A172 (cell line): ENCODE data around the gene HUS1. TPM values are rescaled to one million over a fixed set of nuclear protein-coding genes. Genes with fewer than 3 reads are reported as not detected.
"Not testable (repeated sequence)": the region's sequence is repeated elsewhere in the genome, so short reads cannot be mapped to it uniquely, and the experiment has no call there.

Experiments
- DNase-seq: peaks from one replicate; pipeline ENCODE4 v3.0.0-alpha.2; 2015; ENCODE audit warnings: low spot score
- total RNA-seq: library from RNA; depleted of rRNA; stranded (reverse); fragments of >200 nt; shearing (Covaris generic); gene quantifications from 2 replicates; pipeline ENCODE4 v1.2.3, GENCODE V29; 2014; rRNA removed

HUS1 gene
- 50.0 and 67.9 TPM in 2 replicates for total RNA-seq

DNA sequence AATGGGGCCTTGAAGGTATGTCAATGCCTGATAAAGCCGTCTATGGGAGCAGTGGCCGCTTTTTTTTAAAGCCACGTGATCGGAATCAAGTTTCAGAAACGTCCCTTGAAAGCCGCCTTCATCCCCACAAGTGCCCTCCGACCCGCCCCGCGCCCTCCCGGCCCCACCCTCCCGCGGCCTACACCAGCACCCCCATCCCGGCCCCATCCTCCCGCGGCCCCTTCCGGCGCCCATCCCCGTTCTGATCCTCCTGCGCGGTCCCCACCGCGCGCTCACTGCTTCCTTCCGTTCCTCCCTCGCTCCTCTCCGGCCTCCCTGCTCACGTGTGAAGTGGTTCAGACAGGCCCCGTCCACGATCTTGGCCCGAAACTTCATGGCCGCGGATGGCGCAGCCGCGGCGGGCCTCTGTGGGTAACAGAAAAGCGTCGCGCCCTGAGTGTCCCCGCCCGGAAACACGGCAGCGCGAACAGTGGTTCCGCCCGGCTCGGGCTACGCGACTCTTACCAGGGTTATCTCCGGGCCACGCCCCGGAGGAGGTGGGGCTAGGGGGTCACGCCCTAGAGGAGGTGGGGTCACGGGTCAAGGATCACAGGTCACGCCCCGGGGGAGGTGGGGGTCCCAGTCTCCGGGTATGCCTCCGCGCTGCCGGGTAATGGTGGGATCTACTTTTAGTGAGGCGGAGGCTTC is at the start of gene HUS1:
TSS of gene HUS1 (minus strand) at position 471 of the 687 bp plus-strand sequence. CDS start at position 375, 96 bp downstream.
- DNase-seq: peak; percentile 87

DNA sequence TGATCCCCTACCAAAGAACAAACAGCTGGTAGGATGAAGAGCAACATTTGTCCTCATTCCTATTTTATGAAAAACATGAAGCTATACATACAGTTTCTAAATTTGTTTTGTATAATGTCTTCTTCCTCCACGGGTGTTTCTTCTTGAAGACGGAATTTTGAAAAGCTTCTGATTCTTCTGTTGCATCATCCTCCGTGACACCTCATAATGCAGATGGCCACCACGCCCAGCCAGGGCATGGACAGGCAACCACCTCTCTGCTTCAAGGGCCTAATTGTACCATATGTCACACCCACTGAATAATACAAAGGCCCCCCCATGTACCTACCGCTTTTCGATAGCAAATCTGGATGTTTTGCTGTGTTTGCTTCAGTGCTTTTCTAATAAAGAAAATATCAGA is 49.5 kb upstream of the HUS1 start, which contains the start of gene SUN3:
TSS of gene SUN3 (minus strand) at position 170 of the 400 bp plus-strand sequence. CDS start at position 1, 169 bp downstream.
- no peak for DNase-seq

DNA sequence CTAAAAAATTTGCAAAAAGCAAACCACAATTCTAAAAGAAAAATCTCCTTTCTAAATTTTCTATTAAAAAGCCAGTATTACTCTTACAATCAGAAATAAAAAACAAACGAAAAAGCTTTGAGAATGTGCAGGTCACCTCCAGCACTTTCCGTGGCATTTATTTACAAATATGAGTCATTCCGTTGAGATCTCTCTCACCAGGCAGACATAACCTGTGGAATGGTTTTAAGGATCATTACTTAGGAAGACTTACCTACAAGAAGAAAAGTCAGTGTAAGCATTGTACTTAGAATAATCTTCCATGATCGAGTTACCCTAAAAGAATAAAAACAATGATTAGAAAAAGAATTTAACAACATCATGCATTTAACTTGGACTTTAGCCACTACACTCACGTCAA is 46.2 kb upstream of the HUS1 start:
- no peak for DNase-seq

DNA sequence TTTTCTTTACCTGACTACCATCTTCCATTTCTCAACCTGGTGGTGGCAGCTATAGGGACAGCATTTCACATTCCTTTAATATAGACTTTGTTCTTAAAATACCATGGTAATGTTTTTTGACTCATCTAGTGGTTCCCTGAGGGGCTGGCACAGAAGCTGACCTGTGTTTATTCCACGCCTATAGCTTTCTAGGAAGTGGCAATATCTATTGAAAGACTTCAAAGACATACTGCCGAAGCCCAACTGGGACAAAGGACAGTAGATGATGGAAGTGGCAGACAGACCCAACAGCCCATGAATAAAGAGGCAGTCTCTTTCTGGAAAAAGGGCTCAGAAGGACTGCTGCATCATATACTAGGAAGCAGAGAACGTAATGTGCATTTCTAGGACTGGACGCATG is 38.3 kb upstream of the HUS1 start:
- no peak for DNase-seq

DNA sequence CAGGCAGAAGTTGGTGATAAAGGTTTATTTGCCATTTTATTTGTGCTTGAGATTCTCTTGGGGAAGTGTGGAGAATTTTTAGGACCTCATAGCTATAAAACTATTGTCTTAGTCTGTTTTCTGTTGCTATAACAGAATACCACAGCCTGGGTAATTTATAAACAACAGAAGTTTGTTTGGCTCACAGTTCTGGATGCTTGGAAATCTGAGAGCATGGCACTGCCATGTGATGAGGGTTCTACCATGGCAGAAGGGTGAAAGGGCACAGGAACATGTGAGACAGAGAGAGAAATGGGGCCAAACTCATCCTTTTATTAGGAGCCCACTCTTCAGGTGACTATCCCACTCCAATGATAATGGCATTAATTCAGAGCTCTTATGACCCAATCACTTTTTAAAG is 37.2 kb upstream of the HUS1 start:
- no peak for DNase-seq

DNA sequence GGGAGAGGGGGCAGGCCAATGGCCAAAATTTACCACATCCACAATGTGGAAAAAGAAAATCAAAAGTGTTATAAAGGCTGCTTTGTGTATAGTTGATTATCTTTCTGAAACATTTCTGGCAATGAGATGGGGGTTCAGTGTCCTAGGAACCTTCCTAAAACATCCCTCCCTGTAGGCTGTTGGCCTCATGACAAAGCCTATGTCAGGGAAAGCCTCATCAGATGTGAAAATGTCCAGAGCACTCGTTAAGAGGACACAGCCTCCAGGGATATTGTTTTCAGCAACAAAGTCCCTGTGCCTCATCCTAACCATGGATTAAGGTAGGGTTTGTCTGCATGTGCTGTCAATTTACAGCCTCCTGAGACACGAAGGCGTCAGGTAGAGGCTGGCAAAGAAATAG is 32.5 kb upstream of the HUS1 start:
- no peak for DNase-seq

DNA sequence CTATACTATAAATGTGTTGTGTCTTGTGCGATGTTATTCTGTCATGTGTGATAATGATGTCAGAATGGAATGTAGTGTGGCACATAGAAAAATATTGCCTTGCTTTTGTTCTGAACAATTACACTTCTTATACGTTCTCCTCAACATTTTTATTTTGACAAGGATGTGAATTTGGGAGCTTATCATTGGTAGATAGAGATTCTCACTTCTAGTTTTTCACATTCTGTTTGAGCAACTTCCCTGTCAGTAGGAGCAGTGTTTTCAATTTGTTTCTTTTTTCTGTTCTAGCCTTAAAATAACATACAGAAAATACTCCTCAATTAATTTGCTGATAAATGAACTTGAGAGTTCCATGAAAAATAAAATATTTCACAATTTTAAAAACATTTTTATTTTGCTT is 31.9 kb upstream of the HUS1 start:
- no peak for DNase-seq

DNA sequence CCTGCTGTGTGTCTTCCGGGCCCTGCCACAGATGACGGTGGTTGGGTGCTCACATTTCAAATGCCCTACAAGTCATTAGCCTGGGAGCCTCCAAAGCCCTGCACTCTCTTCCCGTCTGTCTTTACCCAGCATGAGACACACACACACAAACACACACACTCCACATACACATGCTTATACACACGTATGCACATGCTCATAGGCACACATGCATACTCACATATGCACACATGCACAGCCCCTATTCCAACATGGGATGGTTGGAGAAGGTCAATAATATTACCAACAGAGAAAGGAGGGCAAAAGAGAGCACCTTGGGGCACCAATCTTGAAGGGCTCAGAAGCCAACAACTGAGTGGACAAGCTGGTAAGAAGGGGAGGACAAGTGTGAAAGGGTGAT is 30.5 kb upstream of the HUS1 start:
- no peak for DNase-seq

DNA sequence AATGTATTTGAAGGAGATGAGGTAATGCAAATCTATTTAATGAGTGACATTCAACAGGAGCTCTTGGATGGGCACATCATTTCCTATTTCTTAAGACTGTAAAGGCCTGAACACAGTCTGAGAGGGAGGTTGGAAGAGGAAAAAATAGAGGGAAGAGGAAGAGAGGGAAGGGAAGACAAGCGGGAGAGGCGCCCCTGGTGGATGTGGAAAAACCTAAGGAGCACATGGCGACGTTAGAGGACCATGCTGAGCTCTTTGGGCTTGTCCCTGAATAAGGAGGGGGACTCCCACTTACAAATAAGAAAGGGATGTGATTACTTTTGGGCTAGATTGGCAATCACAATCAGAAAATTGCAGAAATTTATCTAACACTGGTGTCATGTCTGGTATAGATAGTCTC is 29.8 kb upstream of the HUS1 start:
- DNase-seq: no peak

DNA sequence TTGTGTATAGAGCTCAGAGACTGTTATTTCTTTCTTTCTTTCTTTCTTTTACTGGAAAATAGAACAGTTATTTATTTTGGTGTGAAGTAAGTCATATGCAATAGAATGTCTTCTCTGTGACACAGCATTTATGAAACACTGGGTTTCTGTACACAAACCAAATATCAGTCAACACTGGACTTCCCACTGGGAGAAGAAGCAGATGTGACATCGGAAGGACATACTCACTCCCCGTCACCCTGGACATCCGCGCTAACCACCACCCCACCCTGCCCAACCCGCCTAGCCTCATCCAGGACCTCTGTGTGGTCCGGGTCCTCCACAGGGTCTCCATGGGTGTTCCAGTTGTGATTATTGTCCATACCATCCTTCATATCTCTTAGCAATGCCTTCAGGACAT is 27.5 kb upstream of the HUS1 start:
- no peak for DNase-seq

DNA sequence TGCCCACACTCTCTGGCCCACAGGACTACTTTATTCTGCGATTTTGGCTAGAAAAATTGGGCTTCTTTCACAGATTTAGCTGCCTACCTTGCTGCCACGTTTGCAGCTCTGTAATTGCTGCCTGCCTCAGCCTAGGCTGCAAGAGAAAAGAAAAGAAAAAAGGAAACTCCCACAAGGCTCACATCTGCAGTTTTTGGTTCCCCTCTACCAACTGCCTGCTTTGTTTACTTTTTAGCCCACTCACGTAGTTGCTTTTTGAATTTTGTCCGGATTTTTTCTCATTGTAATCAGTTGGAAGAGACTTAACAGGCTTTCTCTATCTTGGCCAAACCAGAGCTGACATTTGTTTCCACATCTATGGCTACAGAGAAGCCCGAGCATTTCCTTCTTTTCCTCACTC is 25.2 kb upstream of the HUS1 start:
- DNase-seq: no peak

DNA sequence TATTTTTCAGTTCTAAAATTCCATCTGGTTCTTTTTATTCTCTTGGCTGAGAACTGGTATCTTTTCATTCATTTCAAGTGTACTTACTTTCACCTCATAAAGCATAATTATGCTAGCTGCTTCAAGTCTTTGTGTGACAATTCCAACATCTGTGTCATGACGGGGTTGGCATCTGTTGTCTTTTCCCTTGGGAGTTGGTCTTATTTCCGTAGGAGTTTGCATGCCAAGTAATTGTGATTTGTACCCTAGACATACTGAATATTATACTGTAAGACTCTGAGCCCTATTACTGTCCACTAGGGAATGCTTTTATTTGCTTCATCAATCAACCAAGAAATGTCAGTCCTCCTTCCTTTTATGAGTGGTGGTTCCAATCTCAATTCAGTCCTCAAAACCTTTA is 24.6 kb upstream of the HUS1 start:
- no peak for DNase-seq

DNA sequence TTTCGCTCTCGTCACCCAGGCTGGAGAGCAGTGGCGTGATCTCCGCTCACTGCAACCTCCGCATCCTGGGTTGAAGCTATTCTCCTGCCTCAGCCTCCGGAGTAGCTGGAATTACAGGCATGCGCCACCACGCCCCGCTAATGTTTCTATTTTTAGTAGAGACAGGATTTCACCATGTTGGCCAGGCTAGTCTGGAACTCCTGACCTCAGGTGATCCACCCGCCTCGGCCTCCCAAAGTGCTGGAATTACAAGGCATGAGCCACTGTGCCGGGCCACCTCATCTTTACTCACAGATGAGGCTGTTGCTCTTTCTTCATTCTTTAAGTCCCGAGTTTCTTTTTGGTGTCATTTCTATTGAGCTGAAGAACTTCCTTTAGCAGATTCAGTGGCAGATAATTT is 20.7 kb upstream of the HUS1 start:
- DNase-seq: peak; percentile 78

DNA sequence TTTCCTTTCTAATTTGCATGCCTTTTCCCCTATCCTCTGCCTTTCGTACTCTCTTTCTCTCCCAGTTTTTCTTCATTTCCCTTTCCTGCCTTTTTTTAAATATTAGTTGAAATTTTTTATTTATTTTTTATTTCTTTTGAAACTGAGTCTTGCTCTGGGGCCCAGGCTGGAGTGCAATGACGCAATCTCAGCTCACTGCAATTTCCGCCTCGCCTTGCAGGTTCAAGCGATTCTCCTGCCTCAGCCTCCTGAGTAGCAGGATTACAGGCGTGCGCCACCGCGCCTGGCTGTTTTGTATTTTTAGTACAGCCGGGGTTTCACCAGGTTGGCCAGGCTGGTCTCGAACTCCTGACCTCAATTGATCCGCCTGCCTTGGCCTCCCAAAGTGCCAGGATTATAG is 20.0 kb upstream of the HUS1 start:
- no peak for DNase-seq

DNA sequence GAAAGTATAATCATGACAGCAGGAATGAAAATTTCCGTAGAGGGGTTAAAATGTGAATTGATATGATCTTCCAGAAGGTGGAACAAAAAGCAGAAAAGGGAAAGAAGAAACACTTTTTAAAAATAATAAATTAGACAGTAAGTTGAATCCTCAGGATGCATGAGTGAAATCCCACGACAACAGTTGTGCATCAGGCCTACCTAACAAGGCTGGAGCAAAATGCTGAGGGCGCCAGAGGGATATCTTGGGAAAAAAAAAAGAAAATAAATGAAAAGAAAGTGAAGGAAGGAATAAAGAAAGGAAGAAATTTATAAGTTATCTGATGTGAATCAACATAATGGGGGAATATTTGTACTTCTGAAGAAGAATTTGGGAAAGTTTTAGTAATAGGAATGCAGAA is 13.0 kb upstream of the HUS1 start:
- DNase-seq: peak; percentile 23

DNA sequence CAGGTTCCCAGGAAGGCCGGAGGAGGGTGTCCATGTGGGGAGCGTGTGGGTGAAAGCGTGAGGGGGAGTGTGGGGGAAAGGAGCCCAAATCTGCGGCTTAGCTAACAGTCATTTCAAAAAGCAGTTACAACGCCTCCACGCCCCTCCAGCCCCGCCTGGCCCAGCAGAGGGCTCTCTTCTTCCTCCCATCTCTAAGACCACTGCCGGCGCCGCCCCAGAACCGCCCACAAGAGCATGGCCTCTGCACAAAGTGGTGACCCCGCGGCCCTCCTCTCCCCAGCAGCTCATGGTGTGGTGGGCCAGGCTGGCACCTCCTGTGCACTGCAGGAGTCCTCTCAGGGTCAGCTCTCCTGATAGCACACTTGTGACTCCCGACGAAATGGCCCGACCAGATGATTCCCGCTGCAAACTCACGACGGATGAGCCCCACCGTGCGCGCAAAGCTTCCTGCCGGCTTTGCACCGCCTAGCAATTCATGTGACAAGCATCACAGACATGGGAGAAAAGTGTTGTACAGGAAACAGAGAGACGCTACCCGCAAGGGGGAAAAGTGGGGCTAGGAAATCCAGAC is 12.4 kb upstream of the HUS1 start:
- DNase-seq: peak; percentile 85

DNA sequence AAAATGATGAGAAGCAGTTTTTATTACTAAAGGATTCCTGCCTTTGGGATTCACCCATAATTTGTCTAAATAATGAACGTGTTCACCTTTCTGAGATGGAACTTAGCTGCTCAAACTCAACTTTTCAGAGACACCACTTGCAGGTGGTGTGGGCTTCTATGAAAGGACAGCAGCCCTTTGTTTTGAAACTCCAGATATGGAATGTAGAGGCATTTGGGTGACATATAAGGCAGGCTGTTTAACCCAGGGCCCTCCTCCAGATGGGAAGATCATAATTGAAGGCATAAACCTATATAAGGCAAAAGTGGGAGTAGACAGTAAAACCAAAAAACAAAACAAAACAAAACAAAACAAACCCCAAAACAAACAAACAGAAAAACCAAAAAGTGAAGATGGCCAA is 11.9 kb upstream of the HUS1 start:
- DNase-seq: no peak

DNA sequence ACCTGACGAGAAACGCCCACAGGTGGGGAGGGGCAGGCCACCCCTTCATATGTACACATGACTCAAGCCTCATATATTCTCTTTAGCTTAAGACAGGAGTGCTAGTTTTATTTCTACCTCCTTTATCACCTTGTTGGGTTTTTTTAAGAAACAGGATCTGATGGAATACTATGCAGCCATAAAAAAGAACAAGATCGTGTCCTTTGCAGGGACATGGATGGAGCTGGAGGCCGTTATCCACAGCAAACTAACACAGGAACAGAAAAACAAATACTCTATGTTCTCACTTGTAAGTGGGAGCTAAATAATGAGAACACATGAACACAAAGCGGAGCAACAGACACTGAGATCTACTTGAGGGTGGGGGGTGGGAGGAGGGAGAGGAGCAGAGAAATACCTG is 11.2 kb upstream of the HUS1 start:
- no peak for DNase-seq

DNA sequence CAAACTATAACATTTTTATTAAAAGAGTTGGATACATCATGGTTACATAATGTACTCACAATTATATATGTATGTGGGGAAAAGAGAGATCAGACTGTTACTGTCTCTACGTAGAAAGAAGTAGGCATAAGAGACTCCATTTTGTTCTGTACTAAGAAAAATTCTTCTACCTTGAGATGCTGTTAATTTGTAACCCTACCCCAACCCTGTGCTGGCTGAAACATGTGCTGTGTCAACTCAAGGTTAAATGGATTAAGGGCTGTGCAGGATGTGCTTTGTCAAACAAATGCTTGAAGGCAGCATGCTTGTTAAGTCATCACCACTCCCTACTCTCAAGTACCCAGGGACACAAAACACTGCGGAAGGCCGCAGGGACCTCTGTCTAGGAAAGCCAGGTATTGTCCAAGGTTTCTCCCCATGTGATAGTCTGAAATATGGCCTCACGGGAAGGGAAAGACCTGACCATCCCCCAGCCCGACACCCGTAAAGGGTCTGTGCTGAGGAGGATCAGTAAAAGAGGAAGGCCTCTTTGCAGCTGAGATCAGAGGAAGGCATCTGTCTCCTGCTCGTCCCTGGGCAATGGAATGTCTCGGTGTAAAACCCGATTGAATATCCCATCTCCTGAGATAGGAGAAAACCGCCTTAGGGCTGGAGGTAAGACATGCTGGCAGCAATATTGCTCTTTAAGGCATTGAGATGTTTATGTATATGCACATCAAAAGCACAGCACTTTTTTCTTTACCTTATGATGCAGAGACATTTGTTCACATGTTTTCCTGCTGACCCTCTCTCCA is 10.4 kb upstream of the HUS1 start:
- not testable (repeated sequence) for DNase-seq

DNA sequence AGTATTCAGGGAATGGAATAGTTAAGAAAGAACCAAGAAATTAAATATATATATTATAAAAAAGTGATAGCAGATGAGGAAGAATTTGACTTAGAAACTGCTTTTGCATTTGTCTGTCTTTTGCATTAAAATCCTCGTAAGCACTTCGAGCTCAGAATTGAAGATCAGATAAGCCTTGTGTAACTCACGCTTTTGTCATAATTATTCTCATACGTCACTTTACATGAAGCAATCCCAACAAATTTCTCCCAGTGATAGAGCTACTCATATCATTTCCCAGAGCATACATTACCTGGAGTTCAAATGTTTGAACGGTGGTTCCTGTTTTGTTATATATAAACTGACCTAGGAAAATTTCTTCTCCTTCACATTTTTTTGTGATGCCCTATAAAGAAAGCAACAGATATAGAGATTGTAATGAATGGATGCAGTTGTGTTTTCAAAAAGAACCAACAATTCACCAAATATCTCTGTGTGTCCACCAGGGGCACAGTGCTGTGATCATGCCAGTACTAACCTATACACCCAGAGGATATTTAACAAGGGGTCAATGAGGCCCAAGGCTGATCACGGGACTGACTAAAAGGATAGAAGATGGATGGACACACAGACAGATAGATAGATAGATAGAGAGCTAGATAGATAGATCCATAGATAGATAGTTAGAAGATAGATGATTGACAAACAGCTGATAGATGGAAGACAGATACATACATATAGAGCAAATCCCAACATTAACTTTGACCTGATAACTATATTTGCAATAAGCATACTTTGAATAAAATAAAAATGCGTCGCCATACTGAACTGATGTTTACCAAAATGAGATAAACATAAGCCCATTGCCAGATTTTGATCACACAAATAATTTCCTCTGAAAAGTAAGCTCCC is 9.3 kb upstream of the HUS1 start:
- DNase-seq: no peak

DNA sequence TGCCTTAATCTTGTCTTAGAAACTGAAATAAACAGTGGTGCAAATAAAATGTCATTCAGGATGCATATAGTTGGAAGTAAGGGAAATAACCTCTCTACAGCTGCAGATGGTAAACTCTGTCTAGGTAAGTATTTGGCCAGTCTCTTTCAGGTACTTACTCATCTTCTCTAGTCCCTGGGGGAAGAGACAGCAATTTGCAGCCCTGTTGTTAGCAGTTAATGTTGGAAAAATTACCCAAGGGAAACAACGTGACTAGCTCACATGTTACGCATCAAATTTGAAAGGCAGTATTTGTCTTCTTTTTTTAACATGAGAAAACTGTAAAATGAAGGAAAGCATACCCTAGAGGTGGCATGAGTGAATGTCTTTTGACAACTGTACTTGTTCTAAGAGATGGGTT is 3.2 kb upstream of the HUS1 start:
- DNase-seq: no peak

DNA sequence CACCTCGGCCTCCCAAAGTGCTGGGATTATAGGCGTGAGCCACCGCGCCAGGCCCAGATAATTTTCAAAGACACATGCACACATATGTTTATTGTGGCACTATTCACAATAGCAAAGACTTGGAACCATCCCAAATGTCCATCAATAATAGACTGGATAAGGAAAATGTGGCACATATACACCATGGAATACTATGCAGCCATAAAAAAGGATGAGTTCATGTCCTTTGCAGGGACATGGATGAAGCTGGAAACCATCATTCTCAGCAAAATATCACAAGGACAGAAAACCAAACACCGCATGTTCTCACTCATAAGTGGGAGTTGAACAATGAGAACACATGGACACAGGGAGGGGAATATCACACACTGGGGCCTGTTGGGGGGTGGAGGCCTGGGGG is 1.2 kb upstream of the HUS1 start:
- not testable (repeated sequence) for DNase-seq
